ENCODE results near the gene DLG5.
A peak's percentile ranks its signal among the peaks of the same experiment; 100 is the strongest.

DLG5 gene

GRCh38 chr10:77926566-77927401, at the start of gene DLG5:
Gene DLG5, minus strand, starts transcription at chr10:77926755. Its CDS starts 235 bp downstream, at chr10:77926520.
- peak; percentile 44 for DNase-seq

GRCh38 chr10:77975086-77975666, 48.6 kb upstream of the DLG5 start:
- no peak for DNase-seq

- DNase-seq = no peak
Observed at GRCh38 chr10:77974396-77975074, 48.0 kb upstream of the DLG5 start.

GRCh38 chr10:77973276-77973675, 46.7 kb upstream of the DLG5 start:
- no peak for DNase-seq

- no peak for DNase-seq
Observed at GRCh38 chr10:77972148-77972547, 45.6 kb upstream of the DLG5 start.

GRCh38 chr10:77971804-77972144, 45.2 kb upstream of the DLG5 start:
- DNase-seq = no peak

GRCh38 chr10:77970869-77971803, 44.6 kb upstream of the DLG5 start:
- DNase-seq = no peak

- no peak for DNase-seq
Observed at GRCh38 chr10:77969114-77969513, 42.6 kb upstream of the DLG5 start.

GRCh38 chr10:77967611-77968022, 41.1 kb upstream of the DLG5 start:
- no peak for DNase-seq

GRCh38 chr10:77965294-77965693, 38.7 kb upstream of the DLG5 start:
- DNase-seq = no peak

GRCh38 chr10:77964811-77965210, 38.3 kb upstream of the DLG5 start:
- no peak for DNase-seq

- no peak for DNase-seq
Observed at GRCh38 chr10:77963901-77964300, 37.3 kb upstream of the DLG5 start.

GRCh38 chr10:77962350-77963146, 36.0 kb upstream of the DLG5 start:
- no peak for DNase-seq

GRCh38 chr10:77961668-77962067, 35.1 kb upstream of the DLG5 start:
- DNase-seq = no peak

- DNase-seq = no peak
Observed at GRCh38 chr10:77960829-77961329, 34.3 kb upstream of the DLG5 start.

- DNase-seq = no peak
Observed at GRCh38 chr10:77959887-77960455, 33.4 kb upstream of the DLG5 start.

GRCh38 chr10:77959384-77959783, 32.8 kb upstream of the DLG5 start:
- DNase-seq = no peak

GRCh38 chr10:77955136-77955535, 28.6 kb upstream of the DLG5 start:
- no peak for DNase-seq

- no peak for DNase-seq
Observed at GRCh38 chr10:77949167-77949566, 22.6 kb upstream of the DLG5 start.

GRCh38 chr10:77946084-77946483, 19.5 kb upstream of the DLG5 start:
- DNase-seq = no peak

- DNase-seq = no peak
Observed at GRCh38 chr10:77944519-77944918, 18.0 kb upstream of the DLG5 start.
